HAP-1 (cell line): ENCODE data around the gene PDK4.

Experiments
- DNase-seq, 2 experiments: peaks; one replicate each; pipeline ENCODE4 v3.0.0-alpha.2; 2016 to 2020; ENCODE audit warnings: low spot score in 2 of 2
- H3K27me3 ChIP-seq: fragments of 250-450 bp; sonication (Bioruptor Pico); 2 replicates; pipeline ENCODE4 v1.5.1; 2020; ENCODE audit warnings: low read depth, mild to moderate bottlenecking, moderate library complexity
- H3K36me3 ChIP-seq: fragments of 250-450 bp; sonication (Bioruptor Pico); replicated peaks from 2 replicates; pipeline ENCODE4 v1.5.1; 2020; ENCODE audit warnings: mild to moderate bottlenecking
- H3K4me1 ChIP-seq: fragments of 250-450 bp; sonication (Bioruptor Pico); 2 replicates; pipeline ENCODE4 v1.5.1; 2020; ENCODE audit warnings: mild to moderate bottlenecking
- H3K4me3 ChIP-seq: fragments of 250-450 bp; sonication (Bioruptor Pico); 2 replicates; pipeline ENCODE4 v1.5.1; 2020; ENCODE audit warnings: mild to moderate bottlenecking, moderate library complexity
- H3K9me3 ChIP-seq: fragments of 250-450 bp; sonication (Bioruptor Pico); 2 replicates; pipeline ENCODE4 v1.5.1; 2020; ENCODE audit warnings: mild to moderate bottlenecking, moderate library complexity
- in situ Hi-C: fragments of 300-500 bp; cut with MboI; formaldehyde crosslinking; loops from 3 replicates; pipeline ENCODE4 v1.14.3; 2020; ENCODE audit warnings: low sequenced_read_pairs, inconsistent platforms, mixed read lengths

The PDK4 gene

DNA sequence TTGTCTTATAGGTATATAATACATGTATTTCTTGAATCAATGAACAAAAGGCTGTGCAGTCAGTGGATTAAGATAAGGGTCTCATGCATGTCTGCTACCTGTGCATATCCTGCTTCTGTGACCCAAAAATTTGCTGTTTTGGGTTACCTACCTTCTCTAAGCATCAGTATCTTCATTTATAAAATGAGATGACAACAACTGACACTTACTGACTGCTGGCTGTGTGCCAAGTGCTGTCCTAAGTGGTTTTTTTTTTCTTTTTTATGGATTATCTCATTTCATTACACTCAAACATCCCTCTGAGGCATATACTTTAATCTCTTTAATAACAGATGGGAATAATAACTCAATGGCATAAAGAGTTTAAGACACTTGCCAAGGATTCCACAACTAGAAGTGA, 2.1 kb downstream of the PDK4 start:
- no peaks in the 10 kb centered on the region for H3K27me3 ChIP-seq
- in situ Hi-C loops, result no loop called here
- no peaks in the 10 kb centered on the region for H3K9me3 ChIP-seq
- H3K36me3 ChIP-seq, result no peaks in the 10 kb centered on the region
- no peak overlapping the region for H3K4me3 ChIP-seq
- H3K4me1 ChIP-seq, result peaks cover 2% of the 10 kb centered on the region; the same call in 1 of the 2 replicates
- no peak for DNase-seq

- Histone ChIP-seq H3K9me3 (no peaks in the 10 kb centered on the region), H3K36me3 (no peaks in the 10 kb centered on the region), H3K4me1 (peaks cover 2% of the 10 kb centered on the region; the same call in 1 of the 2 replicates), H3K4me3 (no peak overlapping the region), H3K27me3 (no peaks in the 10 kb centered on the region)
- DNase-seq, result no peak
- in situ Hi-C loops, result no loop called here
Measured at GRCh38 chr7:95593343-95593742, 3.0 kb downstream of the PDK4 start.

DNA sequence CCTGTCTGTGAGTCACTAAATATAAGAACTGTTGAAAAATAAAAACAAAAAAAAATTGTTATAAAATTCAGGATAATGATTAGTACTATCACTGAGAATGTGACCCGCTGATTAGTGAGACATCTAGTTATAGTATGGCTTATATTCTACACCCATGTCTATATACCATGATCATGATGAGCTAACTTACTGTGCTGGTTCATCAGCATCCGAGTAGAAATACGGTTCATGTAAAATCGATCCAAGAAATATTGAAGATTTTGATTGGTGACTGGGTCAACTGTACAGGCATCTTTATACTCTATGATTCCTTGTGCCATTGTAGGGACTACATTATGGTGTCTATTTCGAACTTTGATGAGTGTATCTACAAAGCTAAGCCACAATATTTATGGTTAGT, 3.7 kb downstream of the PDK4 start:
- Histone ChIP-seq H3K9me3 (no peaks in the 10 kb centered on the region), H3K4me3 (no peak overlapping the region), H3K36me3 (no peaks in the 10 kb centered on the region), H3K27me3 (no peaks in the 10 kb centered on the region), H3K4me1 (peaks cover 2% of the 10 kb centered on the region; the same call in 1 of the 2 replicates)
- in situ Hi-C loops, result no loop called here
- DNase-seq, result no peak

DNA sequence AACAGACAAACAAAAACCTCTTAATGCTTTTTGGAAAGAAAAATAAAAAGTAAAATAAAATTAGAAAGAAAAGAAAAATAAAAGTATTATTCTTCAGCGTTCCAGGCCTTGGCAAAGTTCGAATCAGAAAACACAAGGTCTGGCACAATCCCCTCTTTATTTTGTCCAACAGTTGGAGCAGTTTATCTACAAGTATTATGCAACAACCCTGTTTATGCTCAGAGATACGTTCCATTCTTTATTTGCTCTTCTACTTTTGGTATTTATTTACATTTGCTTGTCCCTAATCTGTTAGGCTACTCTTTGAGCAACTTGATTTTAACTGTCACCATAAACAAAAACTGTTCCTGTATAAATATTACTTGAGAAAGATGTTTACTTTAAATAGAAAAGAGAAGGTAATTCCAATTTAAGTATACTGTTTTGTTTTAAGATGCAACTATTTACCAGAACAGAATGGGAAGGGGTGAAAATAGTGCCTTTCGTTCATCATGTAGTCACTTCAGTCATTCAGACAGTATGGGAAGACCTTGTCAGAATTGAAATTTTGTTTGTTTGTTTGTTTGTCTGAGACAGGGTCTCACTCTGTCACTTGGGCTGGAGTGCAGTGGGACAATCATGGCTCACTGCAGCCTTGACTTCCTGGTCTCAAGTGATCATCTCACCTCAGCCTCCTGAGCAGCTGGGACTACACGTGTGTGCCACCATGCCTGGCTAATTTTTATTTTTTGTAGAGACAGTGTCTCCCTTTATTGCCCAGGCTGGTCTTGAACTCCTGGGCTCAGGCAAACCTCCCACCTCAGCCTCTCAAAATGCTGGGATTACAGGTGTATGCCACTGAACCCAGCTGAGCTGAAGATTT, 5.7 kb downstream of the PDK4 start:
- H3K4me1 ChIP-seq, result no peaks in the 10 kb centered on the region; the same call in 1 of the 2 replicates

GRCh38 chr7:95589766-95590165, 6.5 kb downstream of the PDK4 start:
- no peaks in the 10 kb centered on the region for H3K9me3 ChIP-seq
- no peak for DNase-seq
- H3K27me3 ChIP-seq, result peaks cover 3% of the 10 kb centered on the region; the same call in 1 of the 2 replicates
- in situ Hi-C loops, result no loop called here
- no peak overlapping the region for H3K4me3 ChIP-seq
- no peaks in the 10 kb centered on the region; the same call in 1 of the 2 replicates for H3K4me1 ChIP-seq
- H3K36me3 ChIP-seq, result no peaks in the 10 kb centered on the region

More for the DNA sequence above, 5.7 kb downstream of the PDK4 start:
- no peaks in the 10 kb centered on the region for H3K36me3 ChIP-seq
- no peaks in the 10 kb centered on the region for H3K9me3 ChIP-seq
- no peak overlapping the region for H3K4me3 ChIP-seq
- in situ Hi-C loops, result no loop called here
- peaks cover 3% of the 10 kb centered on the region; the same call in 1 of the 2 replicates for H3K27me3 ChIP-seq
- no peak for DNase-seq

DNA sequence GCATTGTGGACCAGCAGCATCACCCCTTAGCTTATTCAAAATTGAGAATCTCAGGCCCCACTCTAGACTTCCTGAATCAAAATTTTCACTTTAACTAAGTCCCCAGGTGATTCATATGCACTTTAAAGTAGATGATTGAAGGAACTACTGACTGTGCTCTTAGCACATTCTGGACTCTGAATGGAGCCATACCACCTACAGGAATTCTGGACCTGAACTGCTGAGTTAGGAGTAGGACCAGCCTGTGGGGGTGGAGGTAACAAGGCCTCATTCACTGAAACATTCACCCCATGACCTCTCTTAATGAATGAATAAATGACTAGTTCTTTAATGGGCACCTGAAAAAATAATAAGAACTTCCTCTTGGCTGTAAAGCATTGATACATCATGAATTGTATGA, 7.3 kb downstream of the PDK4 start:
- peaks cover 3% of the 10 kb centered on the region; the same call in 1 of the 2 replicates for H3K27me3 ChIP-seq
- DNase-seq, result no peak
- in situ Hi-C loops, result no loop called here

GRCh38 chr7:95586951-95587301, 9.4 kb downstream of the PDK4 start:
- DNase-seq, result no peak
- in situ Hi-C loops, result no loop called here
- H3K4me3 ChIP-seq, result no peak overlapping the region
- no peaks in the 10 kb centered on the region for H3K9me3 ChIP-seq
- H3K4me1 ChIP-seq, result no peaks in the 10 kb centered on the region; the same call in 1 of the 2 replicates
- H3K27me3 ChIP-seq, result peaks cover 6% of the 10 kb centered on the region; the same call in 1 of the 2 replicates
- H3K36me3 ChIP-seq, result no peaks in the 10 kb centered on the region

More for the DNA sequence above, 7.3 kb downstream of the PDK4 start:
- Histone ChIP-seq H3K36me3 (no peaks in the 10 kb centered on the region), H3K9me3 (no peaks in the 10 kb centered on the region), H3K4me3 (no peak overlapping the region), H3K4me1 (no peaks in the 10 kb centered on the region; the same call in 1 of the 2 replicates)

DNA sequence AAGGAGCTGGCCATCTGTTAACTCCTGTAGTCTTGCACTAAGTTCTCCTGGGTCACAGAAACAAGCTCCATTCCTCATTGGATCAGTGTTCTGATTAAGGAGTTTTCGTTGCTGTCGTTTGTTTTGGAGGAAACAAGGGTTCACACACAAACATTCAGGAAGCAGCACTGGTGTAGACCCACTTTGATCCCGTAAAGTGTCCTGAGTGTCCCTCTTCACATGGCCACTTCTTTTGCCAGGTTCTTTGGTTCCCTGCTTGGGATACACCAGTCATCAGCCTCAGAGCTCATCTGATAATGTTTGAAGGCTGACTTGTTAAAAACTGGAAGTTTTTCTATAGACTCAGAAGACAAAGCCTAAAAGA, 10.9 kb downstream of the PDK4 start:
- in situ Hi-C loops, result no loop called here
- no peak for DNase-seq
- Histone ChIP-seq H3K4me3 (no peak overlapping the region), H3K9me3 (no peaks in the 10 kb centered on the region), H3K4me1 (no peaks in the 10 kb centered on the region), H3K27me3 (peaks cover 6% of the 10 kb centered on the region; the same call in 1 of the 2 replicates), H3K36me3 (no peaks in the 10 kb centered on the region)

GRCh38 chr7:95584769-95585425, 11.4 kb downstream of the PDK4 start:
- Histone ChIP-seq H3K36me3 (no peaks in the 10 kb centered on the region), H3K4me1 (no peaks in the 10 kb centered on the region)
- in situ Hi-C loops, result no loop called here

DNA sequence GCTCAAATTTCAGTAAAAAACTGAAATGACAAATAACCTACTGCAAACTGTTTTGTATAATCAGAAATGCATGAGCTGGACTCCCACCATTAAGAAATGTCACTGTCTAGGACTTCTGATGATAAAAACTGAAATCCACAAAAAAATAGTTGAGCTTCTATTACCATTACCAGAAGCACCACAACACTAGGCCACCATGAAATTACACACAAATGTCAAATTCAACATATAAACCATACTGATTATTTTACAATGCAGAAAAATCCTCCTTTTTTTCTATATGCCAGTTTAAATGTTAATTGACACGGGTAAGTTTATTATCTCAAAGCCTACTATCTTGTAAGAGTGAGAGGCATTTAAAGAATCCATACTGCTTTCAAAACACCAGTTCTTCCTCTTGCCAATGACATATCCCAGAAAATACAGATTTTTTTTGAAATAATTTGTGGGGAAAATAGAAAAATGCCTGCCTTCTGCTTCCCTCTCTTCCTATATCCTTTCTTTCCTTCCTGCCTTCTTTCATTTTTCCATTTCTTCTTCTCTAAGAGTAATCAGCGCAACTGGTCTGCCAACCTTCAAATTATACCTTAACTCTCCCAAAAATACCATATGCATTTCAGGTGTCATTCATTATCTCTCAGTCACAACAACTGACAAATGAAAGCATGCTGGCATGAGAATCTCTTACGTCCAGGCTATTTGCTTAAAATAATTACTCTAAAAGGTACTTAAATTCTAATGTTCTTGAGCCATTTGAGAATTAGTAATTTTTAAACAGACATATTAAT, 12.3 kb downstream of the PDK4 start:
- H3K27me3 ChIP-seq, result peaks cover 6% of the 10 kb centered on the region; the same call in 1 of the 2 replicates
- H3K9me3 ChIP-seq, result no peaks in the 10 kb centered on the region
- no peaks in the 10 kb centered on the region for H3K36me3 ChIP-seq
- no peak overlapping the region for H3K4me3 ChIP-seq
- no peak for DNase-seq
- no peaks in the 10 kb centered on the region for H3K4me1 ChIP-seq
- in situ Hi-C loops, result no loop called here

More at GRCh38 chr7:95584769-95585425, 11.4 kb downstream of the PDK4 start:
- Histone ChIP-seq H3K4me3 (no peak overlapping the region), H3K27me3 (peaks cover 6% of the 10 kb centered on the region; the same call in 1 of the 2 replicates), H3K9me3 (no peaks in the 10 kb centered on the region)
- DNase-seq, result no peak

- DNase-seq, result no peak
- Histone ChIP-seq H3K4me3 (no peak overlapping the region), H3K9me3 (no peaks in the 10 kb centered on the region), H3K27me3 (peaks cover 6% of the 10 kb centered on the region; the same call in 1 of the 2 replicates), H3K4me1 (peaks cover 3% of the 10 kb centered on the region; the same call in 1 of the 2 replicates), H3K36me3 (no peaks in the 10 kb centered on the region)
- in situ Hi-C loops, result no loop called here
Measured at GRCh38 chr7:95582578-95583293, 13.6 kb downstream of the PDK4 start.

GRCh38 chr7:95581467-95581866, 14.8 kb downstream of the PDK4 start:
- Histone ChIP-seq H3K4me3 (no peak overlapping the region), H3K36me3 (no peaks in the 10 kb centered on the region), H3K9me3 (no peaks in the 10 kb centered on the region), H3K27me3 (peaks cover 3% of the 10 kb centered on the region; the same call in 1 of the 2 replicates), H3K4me1 (peaks cover 3% of the 10 kb centered on the region; the same call in 1 of the 2 replicates)
- in situ Hi-C loops, result no loop called here
- no peak for DNase-seq

DNA sequence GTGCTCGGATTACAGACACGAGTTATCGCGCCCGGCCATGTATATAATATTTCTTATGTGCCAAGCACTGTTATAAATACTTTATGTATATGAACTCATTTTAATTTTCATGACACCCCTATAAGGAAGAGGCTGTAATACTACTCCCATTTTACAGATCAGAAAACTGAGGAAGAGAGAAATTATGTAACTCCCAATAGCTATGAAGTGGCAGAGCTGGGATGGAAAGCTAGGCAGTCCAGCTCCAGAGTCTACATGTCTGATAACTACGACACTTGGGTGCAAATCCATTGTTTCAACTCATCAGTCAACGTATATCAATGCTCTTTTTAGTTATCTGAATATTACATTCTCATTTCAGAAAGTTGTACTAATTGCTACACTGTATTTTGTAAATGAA, 17.0 kb downstream of the PDK4 start:
- Histone ChIP-seq H3K36me3 (no peaks in the 10 kb centered on the region), H3K27me3 (peaks cover 3% of the 10 kb centered on the region; the same call in 1 of the 2 replicates), H3K4me1 (peaks cover 3% of the 10 kb centered on the region; the same call in 1 of the 2 replicates), H3K4me3 (no peak overlapping the region), H3K9me3 (no peaks in the 10 kb centered on the region)
- in situ Hi-C loops, result no loop called here
- no peak for DNase-seq
